ENCODE measurements around the gene DPM1. TPM values are rescaled to one million over a fixed set of nuclear protein-coding genes. Genes with fewer than 3 reads are reported as not detected.

The DPM1 gene
- polyA plus RNA-seq, 1 of the 3 experiments (the other 2 are of a cell fraction), result 72.1 TPM

- Histone ChIP-seq H3K27me3 (ENCODE audit: insufficient read depth) (no peaks in the 10 kb centered on the region), H3K9ac (no peak overlapping the region), H3K27ac (ENCODE audit: low read depth in 2 of 2, low read length in 1 of 2) (no peak overlapping the region), H3K4me3 (ENCODE audit: low read depth in 2 of 2, low read length in 1 of 2) (no peak overlapping the region), H3F3A (replicated peaks; ENCODE audit: insufficient read depth) (no peaks in the 10 kb centered on the region), H2AFZ (ENCODE audit: low read depth) (no peak overlapping the region), H3K9me3 (no peaks in the 10 kb centered on the region), H3K9me2 (no peaks in the 10 kb centered on the region), H3K4me2 (no peak overlapping the region), H4K20me1 (ENCODE audit: insufficient read depth) (no peaks in the 10 kb centered on the region), H3K4me1 (ENCODE audit: control insufficient read depth in 1 of 2, insufficient read depth in 2 of 2, low read depth in 1 of 2, low read length in 1 of 2) (no peaks in the 10 kb centered on the region), H3K36me3 (replicated peaks in 1 of 2; ENCODE audit: control insufficient read depth in 1 of 2, insufficient read depth in 2 of 2, low read length in 1 of 2) (no peaks in the 10 kb centered on the region), H3K79me2 (ENCODE audit: insufficient read depth) (no peaks in the 10 kb centered on the region; the same call in 1 of the 2 replicates)
- ChIA-PET CTCF (interaction anchor here (0.6 to 4.4 kb wide), 4 partner anchors 10 to 302 kb away, joined by 3 to 23 read pairs (median 4); no protein-coding TSS in a partner anchor), POLR2A (no interaction called here)
- WGBS (ENCODE audit: low lambda C conversion rate), result 85% methylated on average over 15 of the region's 21 CpGs
- DNase-seq, result no peak
- no peak for TF ChIP-seq TCF12 (IDR thresholded peaks at IDR 0.05)
- TF ChIP-seq REST (IDR thresholded peaks at IDR 0.05; ENCODE audit: low read depth, low read length), result no peak
- no peak for TF ChIP-seq MAX (IDR thresholded peaks at IDR 0.05; ENCODE audit: low read depth)
- no peak for TF ChIP-seq MXI1 (IDR thresholded peaks at IDR 0.05; ENCODE audit: low read depth, low read length)
- TF ChIP-seq CHD2 (IDR thresholded peaks at IDR 0.05; ENCODE audit: low read length, partially characterized antibody), result no peak
- no peak for TF ChIP-seq RCOR1 (IDR thresholded peaks at IDR 0.05; ENCODE audit: low read length)
- TF ChIP-seq JUND (IDR thresholded peaks at IDR 0.05), result no peak
- TF ChIP-seq NRF1 (IDR thresholded peaks at IDR 0.05; ENCODE audit: low read depth, low read length), result no peak
- no peak for TF ChIP-seq POLR2AphosphoS5 (IDR thresholded peaks at IDR 0.05; ENCODE audit: low read depth, low read length)
- no peak for TF ChIP-seq YY1 (IDR thresholded peaks at IDR 0.05; ENCODE audit: low read depth)
- TF ChIP-seq RFX5 (IDR thresholded peaks at IDR 0.05; ENCODE audit: low read length), result no peak
- no peak for TF ChIP-seq FOXJ3 (CRISPR knock-in tag; IDR thresholded peaks at IDR 0.05)
- TF ChIP-seq TEAD4 (IDR thresholded peaks at IDR 0.05; ENCODE audit: borderline replicate concordance, insufficient read depth), result no peak
- no peak for TF ChIP-seq FOSL2 (IDR thresholded peaks at IDR 0.05; ENCODE audit: borderline replicate concordance, low read depth)
- no peak for TF ChIP-seq EZH2phosphoT487 (IDR thresholded peaks at IDR 0.05; ENCODE audit: borderline replicate concordance, low read depth)
- TF ChIP-seq CTCF (IDR thresholded peaks at IDR 0.05), result no peak
- no peak for TF ChIP-seq ELF1 (IDR thresholded peaks at IDR 0.05)
- TF ChIP-seq ZBTB33 (IDR thresholded peaks at IDR 0.05; ENCODE audit: borderline replicate concordance, low read depth), result no peak
Observed at GRCh38 chr20:51003753-51004152, 45.4 kb upstream of the DPM1 start.

Data from SK-N-SH (cell line).